ENCODE measurements around the gene RHBG. TPM values are rescaled to one million over a fixed set of nuclear protein-coding genes. Genes with fewer than 3 reads are reported as not detected.

Gene RHBG
- total and polyA plus RNA-seq, 9 donors = 0.13 to 1.2 (median 0.49) TPM; not detected in 6

- H3K4me3 ChIP-seq (ENCODE audit: low read length) = no peak overlapping the region
- no peak overlapping the region for H3K27ac ChIP-seq (ENCODE audit: low read length)
- no peaks in the 10 kb centered on the region for H3K9me3 ChIP-seq (replicated peaks; ENCODE audit: control insufficient read depth, low read depth, low read length)
- peaks cover 53% of the 10 kb centered on the region for H3K27me3 ChIP-seq (ENCODE audit: control insufficient read depth, insufficient read depth, low read length)
- H3K36me3 ChIP-seq (ENCODE audit: control insufficient read depth, insufficient read depth, low read length) = no peaks in the 10 kb centered on the region
- DNase-seq = no peak
- peaks cover 5% of the 10 kb centered on the region for H3K4me1 ChIP-seq (ENCODE audit: control insufficient read depth, insufficient read depth, low read length)
Measured at GRCh38 chr1:156393095-156393494, 24.1 kb downstream of the RHBG start.

GRCh38 chr1:156394082-156394481, 25.1 kb downstream of the RHBG start:
- no peaks in the 10 kb centered on the region for H3K36me3 ChIP-seq (ENCODE audit: control insufficient read depth, insufficient read depth, low read length)
- no peak overlapping the region for H3K4me3 ChIP-seq (ENCODE audit: low read length)
- DNase-seq = no peak
- H3K9me3 ChIP-seq (replicated peaks; ENCODE audit: control insufficient read depth, low read depth, low read length) = no peaks in the 10 kb centered on the region
- no peak overlapping the region for H3K27ac ChIP-seq (ENCODE audit: low read length)
- peaks cover 43% of the 10 kb centered on the region for H3K27me3 ChIP-seq (ENCODE audit: control insufficient read depth, insufficient read depth, low read length)
- H3K4me1 ChIP-seq (ENCODE audit: control insufficient read depth, insufficient read depth, low read length) = no peaks in the 10 kb centered on the region
- 80% methylated on average over 5 of the region's 9 CpGs for WGBS (ENCODE audit: insufficient coverage)

- Histone ChIP-seq H3K4me1 (ENCODE audit: control insufficient read depth, insufficient read depth, low read length) (no peaks in the 10 kb centered on the region), H3K27ac (ENCODE audit: low read length) (no peak overlapping the region), H3K9me3 (replicated peaks; ENCODE audit: control insufficient read depth, low read depth, low read length) (no peaks in the 10 kb centered on the region), H3K27me3 (ENCODE audit: control insufficient read depth, insufficient read depth, low read length) (peaks cover 43% of the 10 kb centered on the region), H3K36me3 (ENCODE audit: control insufficient read depth, insufficient read depth, low read length) (no peaks in the 10 kb centered on the region), H3K4me3 (ENCODE audit: low read length) (no peak overlapping the region)
- DNase-seq = no peak
- WGBS (ENCODE audit: insufficient coverage) = 90% methylated on average over 9 of the region's 16 CpGs
Measured at GRCh38 chr1:156394835-156395461, 25.9 kb downstream of the RHBG start.

DNA sequence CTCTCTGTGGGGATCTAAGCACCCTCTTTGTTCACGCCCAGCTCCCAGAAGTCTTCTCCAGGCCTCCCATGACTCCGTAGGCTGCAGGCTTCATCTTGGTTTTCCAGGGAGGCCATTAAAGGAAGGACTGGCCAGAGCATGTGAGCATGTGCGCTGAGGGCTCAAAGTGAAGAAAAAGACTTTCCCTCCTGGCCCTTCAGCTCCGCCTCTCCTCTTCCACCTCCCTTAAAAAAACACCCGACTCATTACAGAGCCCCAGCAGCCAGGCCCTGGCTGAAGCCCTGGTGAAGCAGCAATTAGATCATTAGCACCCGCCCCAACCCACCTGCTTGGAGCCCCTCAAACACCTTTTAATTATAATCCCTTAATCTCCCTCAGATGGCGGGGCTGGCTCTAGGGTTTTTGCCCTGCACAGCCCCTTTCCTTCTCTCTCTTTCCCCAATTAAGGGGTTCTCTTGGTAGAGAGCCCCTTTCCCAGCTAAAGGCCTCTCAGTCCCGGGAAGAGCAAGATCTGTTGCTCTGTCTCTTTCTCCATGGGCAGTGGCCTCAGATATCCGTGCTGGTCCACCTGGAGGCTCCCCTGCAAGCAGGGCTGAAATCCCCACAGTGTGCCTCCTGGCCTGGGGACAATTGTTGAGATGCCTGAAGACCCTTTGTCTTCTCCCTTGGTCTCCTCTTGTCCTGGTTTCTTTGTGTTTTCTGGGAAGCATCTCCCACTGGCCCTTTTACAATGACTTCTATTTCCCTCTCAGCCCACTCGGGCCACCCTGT, 30.5 kb downstream of the RHBG start:
- H3K4me3 ChIP-seq (ENCODE audit: low read length) = no peak overlapping the region
- H3K9me3 ChIP-seq (replicated peaks; ENCODE audit: control insufficient read depth, low read depth, low read length) = no peaks in the 10 kb centered on the region
- DNase-seq = no peak
- no peak overlapping the region for H3K27ac ChIP-seq (ENCODE audit: low read length)
- no peaks in the 10 kb centered on the region for H3K4me1 ChIP-seq (ENCODE audit: control insufficient read depth, insufficient read depth, low read length)
- H3K27me3 ChIP-seq (ENCODE audit: control insufficient read depth, insufficient read depth, low read length) = peaks cover 36% of the 10 kb centered on the region
- H3K36me3 ChIP-seq (ENCODE audit: control insufficient read depth, insufficient read depth, low read length) = no peaks in the 10 kb centered on the region
- WGBS (ENCODE audit: insufficient coverage) = 46% methylated on average over 9 of the region's 10 CpGs

DNA sequence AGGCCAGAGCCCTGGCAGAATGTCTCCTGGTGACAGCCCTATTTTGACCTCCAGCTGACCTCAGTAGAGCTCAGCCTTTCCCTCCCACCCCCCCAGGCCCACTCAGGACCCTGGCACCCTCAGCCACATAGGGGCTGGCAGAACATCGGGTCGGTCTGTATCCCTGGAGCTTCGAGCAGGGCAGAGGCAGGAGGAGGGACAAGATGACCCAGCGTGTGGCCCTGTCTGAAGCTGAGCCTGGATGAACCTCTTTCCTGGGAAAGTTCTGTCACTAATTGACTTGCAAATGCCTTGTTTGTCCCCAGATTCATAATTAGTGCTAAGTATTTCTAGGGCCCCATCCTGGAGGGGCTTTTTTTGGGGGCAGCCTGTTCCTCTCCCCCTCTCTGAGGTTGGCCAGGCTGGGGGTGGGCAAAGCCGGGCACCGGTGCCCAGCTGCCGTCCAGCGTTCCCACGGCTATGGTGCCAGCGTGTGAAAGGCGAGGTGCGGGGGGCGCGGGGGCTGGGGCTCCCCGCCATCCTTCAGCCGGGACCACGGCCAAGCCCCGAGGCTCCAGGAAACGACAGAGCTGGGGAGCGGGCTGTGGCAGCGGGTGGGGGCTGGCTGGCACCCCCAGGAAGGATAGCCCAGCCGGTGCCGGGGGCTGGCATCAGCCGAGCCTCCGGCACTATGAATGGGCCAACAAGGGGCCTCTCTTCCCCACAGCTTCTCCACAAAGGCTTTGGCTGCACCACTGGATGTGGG, 31.4 kb downstream of the RHBG start:
- H3K4me3 ChIP-seq (ENCODE audit: low read length) = no peak overlapping the region
- H3K4me1 ChIP-seq (ENCODE audit: control insufficient read depth, insufficient read depth, low read length) = no peaks in the 10 kb centered on the region
- H3K9me3 ChIP-seq (replicated peaks; ENCODE audit: control insufficient read depth, low read depth, low read length) = no peaks in the 10 kb centered on the region
- H3K27ac ChIP-seq (ENCODE audit: low read length) = no peak overlapping the region
- WGBS (ENCODE audit: insufficient coverage) = 44% methylated on average over 21 of the region's 25 CpGs
- peaks cover 40% of the 10 kb centered on the region for H3K27me3 ChIP-seq (ENCODE audit: control insufficient read depth, insufficient read depth, low read length)
- DNase-seq = no peak
- H3K36me3 ChIP-seq (ENCODE audit: control insufficient read depth, insufficient read depth, low read length) = no peaks in the 10 kb centered on the region

- 45% methylated on average over 6 of the region's 6 CpGs for WGBS (ENCODE audit: insufficient coverage)
- Histone ChIP-seq H3K9me3 (replicated peaks; ENCODE audit: control insufficient read depth, low read depth, low read length) (no peaks in the 10 kb centered on the region), H3K36me3 (ENCODE audit: control insufficient read depth, insufficient read depth, low read length) (no peaks in the 10 kb centered on the region), H3K4me3 (ENCODE audit: low read length) (no peak overlapping the region), H3K27me3 (ENCODE audit: control insufficient read depth, insufficient read depth, low read length) (peaks cover 48% of the 10 kb centered on the region), H3K27ac (ENCODE audit: low read length) (no peak overlapping the region), H3K4me1 (ENCODE audit: control insufficient read depth, insufficient read depth, low read length) (no peaks in the 10 kb centered on the region)
- no peak for DNase-seq
Measured at GRCh38 chr1:156401041-156401574, 32.1 kb downstream of the RHBG start.

DNA sequence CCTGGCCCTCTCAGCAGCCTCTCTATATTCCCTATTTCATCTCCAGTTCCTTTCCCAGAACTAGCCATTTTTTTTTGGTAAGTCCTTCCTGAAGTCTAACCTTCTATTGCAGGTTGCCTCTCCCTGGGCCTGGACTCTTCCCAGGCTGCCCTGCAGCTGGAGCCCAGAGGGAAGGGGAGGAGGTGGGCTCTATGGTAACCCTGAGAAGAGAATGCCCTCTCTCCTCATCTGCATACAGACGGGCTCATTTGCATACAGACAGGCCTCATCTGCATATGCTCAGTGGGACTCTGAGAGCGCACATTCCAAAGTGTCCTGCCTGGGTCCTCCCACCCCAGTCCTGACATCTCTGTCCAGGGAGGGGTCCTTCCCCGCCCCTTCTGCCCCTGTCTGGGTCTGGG, 32.7 kb downstream of the RHBG start:
- DNase-seq = no peak
- H3K9me3 ChIP-seq (replicated peaks; ENCODE audit: control insufficient read depth, low read depth, low read length) = no peaks in the 10 kb centered on the region
- peaks cover 53% of the 10 kb centered on the region for H3K27me3 ChIP-seq (ENCODE audit: control insufficient read depth, insufficient read depth, low read length)
- H3K4me3 ChIP-seq (ENCODE audit: low read length) = no peak overlapping the region
- no peaks in the 10 kb centered on the region for H3K4me1 ChIP-seq (ENCODE audit: control insufficient read depth, insufficient read depth, low read length)
- H3K27ac ChIP-seq (ENCODE audit: low read length) = no peak overlapping the region
- WGBS (ENCODE audit: insufficient coverage) = 19% methylated on average over 3 of the region's 3 CpGs
- H3K36me3 ChIP-seq (ENCODE audit: control insufficient read depth, insufficient read depth, low read length) = no peaks in the 10 kb centered on the region

DNA sequence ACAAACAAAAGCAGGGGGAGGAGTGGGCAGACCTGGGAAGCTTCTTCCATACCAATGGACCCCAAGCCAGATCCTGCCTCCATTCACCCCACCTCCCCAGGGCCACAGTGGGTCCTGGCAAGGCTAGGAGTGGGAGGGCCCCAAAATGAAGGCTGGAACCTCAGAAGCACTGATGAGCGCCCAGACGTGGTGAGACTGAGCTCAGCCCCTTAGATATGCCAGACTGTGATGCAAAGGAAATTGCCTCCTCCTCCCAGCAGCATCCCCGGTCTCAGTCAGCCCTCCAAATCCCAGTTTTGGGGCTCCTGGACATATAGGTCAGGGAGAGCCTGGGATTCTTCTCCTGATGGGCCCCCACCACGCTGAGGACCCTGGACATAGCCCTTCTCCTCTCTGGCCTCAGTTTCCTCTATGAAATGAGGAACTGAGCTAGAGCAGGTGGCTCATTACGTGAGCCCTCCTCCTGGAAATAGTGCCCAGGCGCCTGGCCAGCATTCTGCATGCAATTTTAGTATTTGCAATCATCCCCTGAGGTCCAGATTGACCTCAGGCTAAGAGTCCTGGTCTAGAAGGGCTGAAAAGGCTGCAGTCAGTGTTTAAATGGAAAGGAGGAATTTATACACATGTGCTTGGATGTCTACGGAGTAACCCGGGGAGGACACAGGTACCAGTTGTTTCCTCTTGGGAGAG, 33.5 kb downstream of the RHBG start:
- no peak for DNase-seq
- H3K36me3 ChIP-seq (ENCODE audit: control insufficient read depth, insufficient read depth, low read length) = no peaks in the 10 kb centered on the region
- H3K27ac ChIP-seq (ENCODE audit: low read length) = no peak overlapping the region
- no peaks in the 10 kb centered on the region for H3K9me3 ChIP-seq (replicated peaks; ENCODE audit: control insufficient read depth, low read depth, low read length)
- no peak overlapping the region for H3K4me3 ChIP-seq (ENCODE audit: low read length)
- H3K4me1 ChIP-seq (ENCODE audit: control insufficient read depth, insufficient read depth, low read length) = no peaks in the 10 kb centered on the region
- peaks cover 60% of the 10 kb centered on the region for H3K27me3 ChIP-seq (ENCODE audit: control insufficient read depth, insufficient read depth, low read length)
- WGBS (ENCODE audit: insufficient coverage) = 40% methylated on average over 8 of the region's 8 CpGs

DNA sequence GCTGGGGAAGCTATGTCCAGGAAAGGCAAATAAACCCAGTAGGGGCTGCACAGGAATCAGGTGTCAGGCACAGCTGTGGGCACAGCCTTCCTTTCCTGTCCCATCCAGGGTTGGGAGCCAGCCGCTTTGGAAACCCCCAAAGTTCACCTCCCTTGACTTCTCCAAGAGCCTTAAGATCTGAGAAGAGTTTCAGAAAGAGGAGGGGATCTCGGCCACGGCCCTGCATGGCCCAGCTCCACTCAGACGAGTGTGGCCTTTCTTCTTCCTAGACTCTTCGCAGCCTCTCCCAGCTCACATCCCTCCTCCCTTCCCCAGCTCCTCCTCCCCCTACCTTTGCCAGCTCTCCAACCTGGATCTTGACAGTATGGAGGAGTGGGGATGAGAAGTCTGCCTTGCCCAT, 36.7 kb downstream of the RHBG start:
- no CpG with 5 or more reads among the region's 5 CpGs for WGBS (ENCODE audit: insufficient coverage)
- Histone ChIP-seq H3K27me3 (ENCODE audit: control insufficient read depth, insufficient read depth, low read length) (peaks cover 69% of the 10 kb centered on the region), H3K4me1 (ENCODE audit: control insufficient read depth, insufficient read depth, low read length) (no peaks in the 10 kb centered on the region)

GRCh38 chr1:156406251-156406650, 37.2 kb downstream of the RHBG start:
- Histone ChIP-seq H3K27ac (ENCODE audit: low read length) (no peak overlapping the region), H3K9me3 (replicated peaks; ENCODE audit: control insufficient read depth, low read depth, low read length) (no peaks in the 10 kb centered on the region), H3K4me1 (ENCODE audit: control insufficient read depth, insufficient read depth, low read length) (no peaks in the 10 kb centered on the region), H3K36me3 (ENCODE audit: control insufficient read depth, insufficient read depth, low read length) (no peaks in the 10 kb centered on the region), H3K4me3 (ENCODE audit: low read length) (no peak overlapping the region), H3K27me3 (ENCODE audit: control insufficient read depth, insufficient read depth, low read length) (peaks cover 71% of the 10 kb centered on the region)
- WGBS (ENCODE audit: insufficient coverage) = no CpG with 5 or more reads among the region's 6 CpGs
- no peak for DNase-seq

More for the DNA sequence above, 36.7 kb downstream of the RHBG start:
- DNase-seq = no peak
- no peak overlapping the region for H3K4me3 ChIP-seq (ENCODE audit: low read length)
- H3K27ac ChIP-seq (ENCODE audit: low read length) = no peak overlapping the region
- no peaks in the 10 kb centered on the region for H3K36me3 ChIP-seq (ENCODE audit: control insufficient read depth, insufficient read depth, low read length)
- no peaks in the 10 kb centered on the region for H3K9me3 ChIP-seq (replicated peaks; ENCODE audit: control insufficient read depth, low read depth, low read length)
